Cardiac septum (tissue), 1 donor: ENCODE results near the gene CFAP92. TPM values are rescaled to one million over a fixed set of nuclear protein-coding genes. Genes with fewer than 3 reads are reported as not detected.
A peak's percentile ranks its signal among the peaks of the same experiment; 100 is the strongest.

ENCODE experiments used
- DNase-seq: peaks from one replicate; pipeline ENCODE4 v3.0.0-alpha.2; 2020; ENCODE audit warnings: low spot score
- intact Hi-C: fragments of 100-400 bp; cut with DNase I; formaldehyde crosslinking; loops from one replicate; pipeline ENCODE4 v1.14.0; 2022
- total RNA-seq: library from RNA; stranded (reverse); fragmentation: NEBNext Ultra II Directional; extraction: Animal tissue kit (Norgen Biotek cat#: 25700); gene quantifications from one replicate; pipeline ENCODE4 v1.2.1, GENCODE V29; 2021
- donor health status: DM: no; HTN: no; CAD: no.

CFAP92 gene
- total RNA-seq, 1 donor from 2014 or later = 0.27 TPM

- intact Hi-C loops = no loop called here
Measured at GRCh38 chr3:128994581-128995546, 988 bp upstream of the CFAP92 start.

GRCh38 chr3:128994173-128994512 lies 267 bp upstream of the CFAP92 start:
- intact Hi-C loops = no loop called here
- DNase-seq = no peak

More at GRCh38 chr3:128994581-128995546, 988 bp upstream of the CFAP92 start:
- no peak for DNase-seq

- DNase-seq = no peak
- intact Hi-C loops = no loop called here
Measured at GRCh38 chr3:128992926-128993460, 883 bp downstream of the CFAP92 start.

GRCh38 chr3:128991355-128991895 lies 2.5 kb downstream of the CFAP92 start:
- intact Hi-C loops = no loop called here
- DNase-seq = peak; percentile 89

GRCh38 chr3:128988286-128988685 lies 5.6 kb downstream of the CFAP92 start:
- intact Hi-C loops = no loop called here
- DNase-seq = no peak

- intact Hi-C loops = no loop called here
- DNase-seq = no peak
Measured at GRCh38 chr3:128987302-128988100, 6.4 kb downstream of the CFAP92 start.

- intact Hi-C loops = no loop called here
- no peak for DNase-seq
Measured at GRCh38 chr3:128984596-128984995, 9.3 kb downstream of the CFAP92 start.

GRCh38 chr3:128983293-128984069 lies 10.4 kb downstream of the CFAP92 start:
- no peak for DNase-seq
- intact Hi-C loops = no loop called here

GRCh38 chr3:128975276-128975675 lies 18.6 kb downstream of the CFAP92 start:
- intact Hi-C loops = loop anchor here (10.0 kb wide), 1 partner anchor 110 kb away; no protein-coding TSS in a partner anchor

GRCh38 chr3:128973988-128974564 lies 19.8 kb downstream of the CFAP92 start:
- intact Hi-C loops = loop anchor here (10.0 kb wide), 1 partner anchor 111 kb away; no protein-coding TSS in a partner anchor
- no peak for DNase-seq

More at GRCh38 chr3:128975276-128975675, 18.6 kb downstream of the CFAP92 start:
- no peak for DNase-seq

GRCh38 chr3:128971421-128972100 lies 22.3 kb downstream of the CFAP92 start:
- intact Hi-C loops = loop anchor here (2.0 to 10.0 kb wide), 3 partner anchors 81 to 273 kb away; no protein-coding TSS in a partner anchor
- no peak for DNase-seq

- DNase-seq = no peak
- intact Hi-C loops = loop anchor here (2.0 to 10.0 kb wide), 3 partner anchors 82 to 274 kb away; no protein-coding TSS in a partner anchor
Measured at GRCh38 chr3:128970740-128971047, 23.2 kb downstream of the CFAP92 start.

GRCh38 chr3:128969993-128970739 lies 23.7 kb downstream of the CFAP92 start:
- intact Hi-C loops = loop anchor here (2.0 to 10.0 kb wide), 3 partner anchors 83 to 275 kb away; no protein-coding TSS in a partner anchor
- DNase-seq = no peak

GRCh38 chr3:128967748-128968355 lies 26.0 kb downstream of the CFAP92 start:
- intact Hi-C loops = no loop called here
- DNase-seq = no peak

- intact Hi-C loops = no loop called here
Measured at GRCh38 chr3:128965818-128966217, 28.1 kb downstream of the CFAP92 start.

GRCh38 chr3:128965280-128965679 lies 28.6 kb downstream of the CFAP92 start:
- no peak for DNase-seq
- intact Hi-C loops = no loop called here

More at GRCh38 chr3:128965818-128966217, 28.1 kb downstream of the CFAP92 start:
- DNase-seq = no peak

GRCh38 chr3:128956440-128956839 lies 37.4 kb downstream of the CFAP92 start:
- intact Hi-C loops = no loop called here
- DNase-seq = no peak
